ENCODE data around the gene TBL1XR1. TPM values are rescaled to one million over a fixed set of nuclear protein-coding genes. Genes with fewer than 3 reads are reported as not detected.
A peak's percentile ranks its signal among the peaks of the same experiment; 100 is the strongest.
"Not testable (repeated sequence)": the region's sequence is repeated elsewhere in the genome, so short reads cannot be mapped to it uniquely, and the experiment has no call there.

Gene TBL1XR1
- total RNA-seq, 1 experiment from 2014 or later = 77.6 TPM

- ChIA-PET POLR2A (ENCODE audit: unreplicated experiment) (no interaction called here), CTCF (no interaction called here)
- ATAC-seq = no peak; the same call in 1 of the 2 replicates
Measured at GRCh38 chr3:177141899-177142646, 55.2 kb downstream of the TBL1XR1 start.

GRCh38 chr3:177141471-177141870 lies 55.8 kb downstream of the TBL1XR1 start:
- DNase-seq (no peak), ATAC-seq (peak; percentile 22; the same call in 1 of the 2 replicates)
- intact Hi-C loops (cut with micrococcal nuclease) = no loop called here
- H3K9me3 ChIP-seq (ENCODE audit: low read length) = no peaks in the 10 kb centered on the region
- H3K27ac ChIP-seq (ENCODE audit: low read length) = no peak overlapping the region
- no peaks in the 10 kb centered on the region for H3K9me2 ChIP-seq (replicated peaks; ENCODE audit: low read length)
- ChIA-PET CTCF (no interaction called here), POLR2A (ENCODE audit: unreplicated experiment) (no interaction called here)
- H3K4me1 ChIP-seq (ENCODE audit: insufficient read depth, low read length) = peaks cover 14% of the 10 kb centered on the region
- no peaks in the 10 kb centered on the region for H3K27me3 ChIP-seq (ENCODE audit: low read length)
- peaks cover 99% of the 10 kb centered on the region for H3K79me2 ChIP-seq (ENCODE audit: low read length)
- TF ChIP-seq EZH2 (IDR thresholded peaks at IDR 0.05; ENCODE audit: low read length, unreplicated experiment) (no peak), EZH2phosphoT487 (IDR thresholded peaks at IDR 0.05; ENCODE audit: borderline replicate concordance, low read length) (no peak)
- no peak overlapping the region for H3K4me3 ChIP-seq (ENCODE audit: low read length)
- H3K36me3 ChIP-seq (ENCODE audit: low read depth, low read length) = no peaks in the 10 kb centered on the region
- H3K4me2 ChIP-seq (ENCODE audit: low read length) = no peak overlapping the region
- H2AFZ ChIP-seq (ENCODE audit: low read length) = no peak overlapping the region
- BruUV-seq (replicated peaks) = no TSS peak
- H3F3A ChIP-seq (ENCODE audit: low read length, unreplicated experiment) = no peaks in the 10 kb centered on the region
- H3K9ac ChIP-seq (ENCODE audit: low read length) = no peak overlapping the region
- peaks cover 20% of the 10 kb centered on the region; the same call in 1 of the 2 replicates for H4K20me1 ChIP-seq (ENCODE audit: low read length)

More at GRCh38 chr3:177141899-177142646, 55.2 kb downstream of the TBL1XR1 start:
- no peak overlapping the region for H3K27ac ChIP-seq (ENCODE audit: low read length)
- no peaks in the 10 kb centered on the region for H3F3A ChIP-seq (ENCODE audit: low read length, unreplicated experiment)
- intact Hi-C loops (cut with micrococcal nuclease) = no loop called here
- TF ChIP-seq EZH2 (IDR thresholded peaks at IDR 0.05; ENCODE audit: low read length, unreplicated experiment) = no peak
- TF ChIP-seq EZH2phosphoT487 (IDR thresholded peaks at IDR 0.05; ENCODE audit: borderline replicate concordance, low read length) = no peak
- TF ChIP-seq CTCF (conservative IDR thresholded peaks at IDR 0.05; ENCODE audit: low read depth, low read length) = no peak
- no peak overlapping the region for H3K9ac ChIP-seq (ENCODE audit: low read length)
- H2AFZ ChIP-seq (ENCODE audit: low read length) = no peak overlapping the region
- DNase-seq = no peak
- H4K20me1 ChIP-seq (ENCODE audit: low read length) = peaks cover 20% of the 10 kb centered on the region; the same call in 1 of the 2 replicates
- H3K36me3 ChIP-seq (ENCODE audit: low read depth, low read length) = no peaks in the 10 kb centered on the region
- H3K79me2 ChIP-seq (ENCODE audit: low read length) = peaks cover 99% of the 10 kb centered on the region
- BruUV-seq (replicated peaks) = no TSS peak
- no peak overlapping the region for H3K4me2 ChIP-seq (ENCODE audit: low read length)
- peaks cover 14% of the 10 kb centered on the region for H3K4me1 ChIP-seq (ENCODE audit: insufficient read depth, low read length)
- H3K27me3 ChIP-seq (ENCODE audit: low read length) = no peaks in the 10 kb centered on the region
- H3K9me3 ChIP-seq (ENCODE audit: low read length) = no peaks in the 10 kb centered on the region
- no peaks in the 10 kb centered on the region for H3K9me2 ChIP-seq (replicated peaks; ENCODE audit: low read length)
- H3K4me3 ChIP-seq (ENCODE audit: low read length) = no peak overlapping the region

- ATAC-seq; POLR2A ChIA-PET (ENCODE audit: unreplicated experiment); DNase-seq; H3K27me3 ChIP-seq (ENCODE audit: low read length); intact Hi-C loops (cut with micrococcal nuclease); BruUV-seq (replicated peaks); H3K4me2 ChIP-seq (ENCODE audit: low read length); H3K36me3 ChIP-seq (ENCODE audit: low read depth, low read length); H3K4me3 ChIP-seq (ENCODE audit: low read length); H3K9ac ChIP-seq (ENCODE audit: low read length); H3K9me2 ChIP-seq (replicated peaks; ENCODE audit: low read length); H3K9me3 ChIP-seq (ENCODE audit: low read length); H3K4me1 ChIP-seq (ENCODE audit: insufficient read depth, low read length); H3F3A ChIP-seq (ENCODE audit: low read length, unreplicated experiment); H2AFZ ChIP-seq (ENCODE audit: low read length); CTCF ChIA-PET; H4K20me1 ChIP-seq (ENCODE audit: low read length); H3K27ac ChIP-seq (ENCODE audit: low read length): not testable (repeated sequence)
- H3K79me2 ChIP-seq (ENCODE audit: low read length) = peaks cover 97% of the 10 kb centered on the region
Measured at GRCh38 chr3:177139220-177139619, 58.1 kb downstream of the TBL1XR1 start.

All from PC-3 (cell line).